GM21528 (cell line): ENCODE data around the gene ACP3.
"Not testable (repeated sequence)": the region's sequence is repeated elsewhere in the genome, so short reads cannot be mapped to it uniquely, and the experiment has no call there.

ENCODE experiments used
- ATAC-seq: cut with Tn5 transposase; IDR thresholded peaks from one replicate; pipeline ENCODE4 v1.9.1; 2021; ENCODE audit warnings: mild to moderate bottlenecking, moderate library complexity; ENCODE audit not compliant: unreplicated experiment, low FRiP score

Gene ACP3, protein sequence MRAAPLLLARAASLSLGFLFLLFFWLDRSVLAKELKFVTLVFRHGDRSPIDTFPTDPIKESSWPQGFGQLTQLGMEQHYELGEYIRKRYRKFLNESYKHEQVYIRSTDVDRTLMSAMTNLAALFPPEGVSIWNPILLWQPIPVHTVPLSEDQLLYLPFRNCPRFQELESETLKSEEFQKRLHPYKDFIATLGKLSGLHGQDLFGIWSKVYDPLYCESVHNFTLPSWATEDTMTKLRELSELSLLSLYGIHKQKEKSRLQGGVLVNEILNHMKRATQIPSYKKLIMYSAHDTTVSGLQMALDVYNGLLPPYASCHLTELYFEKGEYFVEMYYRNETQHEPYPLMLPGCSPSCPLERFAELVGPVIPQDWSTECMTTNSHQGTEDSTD

DNA sequence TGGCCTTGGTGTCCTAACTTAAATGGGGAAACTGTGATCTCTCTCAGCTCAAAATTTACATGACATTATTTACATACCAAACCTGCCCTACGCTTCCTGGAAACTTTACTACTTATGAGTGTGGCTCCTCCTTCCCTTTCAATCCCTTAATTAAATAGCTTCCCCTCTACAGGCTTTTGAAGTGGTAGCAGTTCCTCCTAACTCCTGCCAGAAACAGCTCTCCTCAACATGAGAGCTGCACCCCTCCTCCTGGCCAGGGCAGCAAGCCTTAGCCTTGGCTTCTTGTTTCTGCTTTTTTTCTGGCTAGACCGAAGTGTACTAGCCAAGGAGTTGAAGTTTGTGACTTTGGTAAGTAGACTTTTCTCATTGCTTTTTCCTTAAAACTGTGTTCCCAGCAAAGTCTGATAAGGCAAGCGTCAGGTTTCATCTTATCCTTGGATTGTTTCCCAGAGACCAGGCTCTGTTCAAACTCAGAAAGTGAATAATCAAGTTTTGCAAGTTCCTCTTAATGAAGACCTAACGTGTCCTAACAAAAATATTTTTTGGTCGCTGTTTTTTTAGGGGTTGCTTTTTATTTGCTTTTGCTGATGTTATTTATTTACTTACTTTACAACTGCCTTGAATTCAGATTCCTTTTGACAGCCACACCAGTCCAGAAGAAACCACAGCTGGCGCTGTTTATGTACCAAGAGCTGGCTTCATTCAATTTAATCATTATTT, at the start of gene ACP3:
TSS of gene ACP3 (plus strand) at position 179 of the 720 bp plus-strand sequence. CDS start at position 229, 50 bp downstream.
- ATAC-seq = no peak

DNA sequence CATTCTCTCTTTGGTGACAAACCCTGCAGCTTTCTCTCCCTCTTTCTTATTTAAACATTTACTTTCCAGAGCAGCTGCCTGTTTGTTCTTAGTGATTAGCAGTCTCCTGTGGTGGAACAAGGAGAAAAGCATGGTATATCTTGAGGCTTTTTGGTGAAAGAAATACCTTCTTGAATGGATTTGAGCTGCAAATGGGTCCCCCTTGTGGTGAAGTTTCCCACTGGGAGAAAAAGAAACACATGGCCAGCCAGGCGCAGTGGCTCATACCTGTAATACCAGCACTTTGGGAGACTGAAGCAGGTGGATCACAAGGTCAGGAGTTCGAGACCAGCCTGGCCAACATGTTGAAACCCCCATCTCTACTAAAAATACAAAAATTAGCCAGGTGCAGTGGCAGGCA, 48.3 kb upstream of the ACP3 start:
- ATAC-seq = no peak

GRCh38 chr3:132273036-132273435, 44.2 kb upstream of the ACP3 start:
- ATAC-seq = no peak

DNA sequence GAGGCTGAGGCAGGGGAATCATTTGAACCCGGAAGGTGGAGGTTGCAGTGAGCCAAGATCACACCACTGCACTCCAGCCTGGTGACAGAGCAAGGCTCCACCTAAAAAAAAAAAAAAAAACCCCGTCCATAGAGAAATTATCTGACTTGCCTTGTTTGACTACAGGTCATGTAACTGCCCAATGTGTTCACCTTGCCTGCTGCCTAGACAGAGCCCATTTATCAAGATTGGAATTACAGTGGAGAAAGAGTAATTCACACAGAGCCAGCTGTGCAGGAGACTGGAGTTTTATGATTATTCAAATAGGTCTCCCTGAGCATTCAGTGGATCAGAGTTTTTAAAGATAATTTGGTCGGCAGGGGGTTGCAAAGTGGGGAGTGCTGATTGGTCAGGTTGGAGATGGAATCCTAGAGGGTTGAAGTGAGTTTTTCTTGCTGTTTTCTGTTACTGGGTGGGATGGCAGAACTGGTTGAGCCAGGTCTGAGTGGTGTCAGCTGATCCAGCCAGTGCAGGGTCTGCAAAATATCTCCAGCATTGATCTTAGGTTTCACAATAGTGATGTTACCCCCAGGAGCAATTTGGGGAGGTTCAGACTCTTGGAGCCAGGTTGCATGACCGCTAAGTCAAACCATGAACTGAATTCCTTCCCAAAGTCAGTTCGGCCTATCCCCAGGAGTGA, 40.8 kb upstream of the ACP3 start:
- no peak for ATAC-seq

DNA sequence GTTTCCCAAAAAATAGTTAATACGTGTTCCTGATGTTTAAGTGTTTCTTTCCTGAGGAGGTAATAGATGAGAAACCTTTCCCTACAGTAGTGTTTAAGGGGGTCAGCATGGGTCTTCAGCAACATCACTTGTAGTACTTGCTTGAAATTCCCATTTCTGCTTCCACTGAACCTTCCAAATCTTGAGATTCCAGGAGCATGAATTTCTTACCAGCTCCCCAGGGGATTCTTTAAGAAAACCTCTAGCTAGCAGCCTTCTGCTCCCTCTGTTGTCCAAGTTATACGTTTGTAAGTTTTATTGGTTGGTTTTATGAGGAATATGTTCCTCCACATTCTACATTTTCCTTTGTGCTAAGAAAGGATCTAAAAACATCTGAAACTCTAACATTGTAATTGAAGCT, 38.2 kb upstream of the ACP3 start:
- no peak for ATAC-seq

GRCh38 chr3:132283440-132283839, 33.8 kb upstream of the ACP3 start:
- ATAC-seq = no peak

DNA sequence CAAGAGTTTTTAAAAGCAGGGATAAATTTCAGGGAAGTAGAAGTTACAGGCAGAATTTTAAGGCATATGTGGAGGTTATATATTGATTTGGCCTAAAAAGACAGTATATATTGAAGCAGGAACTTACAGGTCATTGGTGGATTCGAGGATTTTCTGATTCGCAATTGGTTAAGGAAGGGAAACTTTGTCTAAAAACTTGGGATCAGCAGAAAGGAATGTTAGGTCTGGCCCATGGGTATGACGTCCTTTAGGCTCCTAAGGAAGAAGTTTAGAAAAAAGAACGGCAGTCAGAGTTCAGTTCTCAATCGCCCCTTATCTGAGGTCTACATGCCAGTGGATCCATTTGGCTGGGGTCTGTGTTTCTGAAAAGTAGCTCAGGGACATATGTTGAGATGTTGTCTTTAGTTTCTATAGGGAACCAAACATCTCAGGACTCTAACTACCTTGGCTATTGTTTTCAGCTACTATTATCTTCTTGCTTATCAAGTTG, 33.2 kb upstream of the ACP3 start:
- ATAC-seq = no peak

DNA sequence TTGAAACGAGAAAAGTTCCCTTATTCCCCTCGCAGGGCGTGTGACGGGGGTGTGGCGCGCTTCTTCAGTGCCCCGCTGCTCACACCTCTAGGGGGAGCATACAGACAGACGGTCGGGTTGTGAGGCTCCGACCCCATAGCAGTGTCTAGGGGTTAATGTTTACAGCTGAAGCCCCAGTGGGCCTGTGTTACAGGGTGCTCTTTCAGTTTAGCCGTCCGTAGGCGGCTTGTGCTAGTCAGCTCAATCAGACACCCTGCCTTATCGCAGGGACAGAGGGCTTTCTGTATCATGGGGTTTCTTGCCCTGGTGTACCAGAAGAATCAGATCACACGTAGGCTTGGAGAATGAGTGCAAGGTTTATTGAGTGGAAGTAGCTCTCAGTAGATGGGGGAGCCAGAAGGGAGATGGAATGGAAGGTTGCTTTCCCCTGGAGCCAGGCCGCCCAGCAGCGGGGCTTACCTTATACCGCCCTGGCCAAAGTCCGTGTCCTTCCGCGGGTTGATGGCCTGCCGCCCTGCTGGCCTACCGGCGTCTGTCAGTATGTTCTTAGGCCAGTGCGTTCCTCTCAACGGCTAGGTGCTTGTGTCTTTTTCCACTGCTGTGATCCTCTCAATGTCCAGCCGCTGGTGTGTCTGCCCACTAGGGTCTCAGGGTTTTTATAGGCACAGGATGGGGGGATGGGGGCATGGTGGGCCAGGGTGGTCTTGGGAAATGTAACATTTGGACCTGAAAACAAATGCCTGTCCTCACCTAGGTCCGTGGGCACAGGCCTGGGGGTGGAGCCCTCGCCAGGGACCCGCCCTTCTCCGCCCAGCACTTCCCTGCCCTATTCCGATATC, 32.2 kb upstream of the ACP3 start:
- ATAC-seq = no peak

GRCh38 chr3:132285620-132285945, 31.6 kb upstream of the ACP3 start:
- no peak for ATAC-seq

- ATAC-seq = no peak
These were observed 31.2 kb upstream of the ACP3 start for GRCh38 chr3:132286035-132286434.

DNA sequence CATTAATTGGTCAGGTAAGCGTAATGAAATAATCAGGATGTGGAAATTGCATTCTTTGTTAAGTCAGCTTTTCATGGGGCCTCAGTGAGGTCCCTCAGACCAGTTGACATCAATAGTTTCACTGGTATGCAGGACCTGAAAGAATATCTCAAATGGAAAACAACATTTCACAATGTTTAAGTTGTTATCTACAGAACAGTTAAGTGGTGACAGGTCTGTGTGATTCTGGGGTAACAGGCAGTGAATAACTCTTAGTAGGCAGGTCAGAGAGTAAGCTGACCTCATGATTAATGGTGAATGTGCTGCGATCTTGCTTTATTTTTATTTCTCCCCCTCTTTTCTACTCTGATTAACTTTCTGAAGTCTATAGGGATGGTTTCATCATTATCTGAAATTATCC, 28.9 kb upstream of the ACP3 start:
- no peak for ATAC-seq

DNA sequence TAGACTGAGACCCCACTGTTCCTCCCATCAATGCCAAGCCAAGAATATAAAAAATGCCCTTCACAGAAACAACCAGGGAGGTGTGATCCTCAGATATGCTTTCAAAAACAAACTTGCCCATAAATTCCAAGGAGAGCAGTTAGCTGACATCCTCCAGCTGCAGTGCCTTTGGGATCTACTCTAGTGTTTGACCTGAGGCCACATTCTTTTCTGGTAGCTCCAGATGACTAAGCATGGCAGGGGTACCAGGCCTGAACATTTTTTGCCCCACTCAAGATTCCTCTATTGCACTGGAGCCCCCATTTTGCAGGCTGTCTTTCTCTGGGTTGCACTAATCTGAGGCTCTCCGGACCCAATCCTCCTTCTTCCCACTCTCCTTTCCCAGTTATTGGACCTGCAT, 27.9 kb upstream of the ACP3 start:
- ATAC-seq = no peak

- ATAC-seq = no peak
These were observed 26.4 kb upstream of the ACP3 start for GRCh38 chr3:132290833-132291232.

DNA sequence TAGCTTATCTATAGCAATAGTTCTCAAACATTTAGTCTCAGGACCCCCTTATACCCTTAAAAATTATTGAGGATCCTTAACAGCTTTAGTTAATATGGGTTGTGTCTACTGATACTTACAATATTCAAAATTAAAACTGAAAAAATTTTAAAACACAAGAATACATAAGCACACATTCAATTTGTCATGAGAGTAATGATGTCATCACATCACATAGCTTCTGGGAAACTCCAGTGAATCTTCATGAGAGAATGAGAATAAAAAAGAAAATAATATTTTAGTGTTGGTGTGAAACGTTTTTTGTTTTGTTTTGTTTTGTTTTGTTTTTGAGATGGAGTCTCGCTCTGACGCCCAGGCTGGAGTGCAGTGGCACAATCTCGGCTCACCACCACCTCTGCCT, 25.2 kb upstream of the ACP3 start:
- ATAC-seq = no peak

GRCh38 chr3:132293251-132293650, 24.0 kb upstream of the ACP3 start:
- ATAC-seq = no peak

GRCh38 chr3:132294906-132295305, 22.3 kb upstream of the ACP3 start:
- no peak for ATAC-seq

DNA sequence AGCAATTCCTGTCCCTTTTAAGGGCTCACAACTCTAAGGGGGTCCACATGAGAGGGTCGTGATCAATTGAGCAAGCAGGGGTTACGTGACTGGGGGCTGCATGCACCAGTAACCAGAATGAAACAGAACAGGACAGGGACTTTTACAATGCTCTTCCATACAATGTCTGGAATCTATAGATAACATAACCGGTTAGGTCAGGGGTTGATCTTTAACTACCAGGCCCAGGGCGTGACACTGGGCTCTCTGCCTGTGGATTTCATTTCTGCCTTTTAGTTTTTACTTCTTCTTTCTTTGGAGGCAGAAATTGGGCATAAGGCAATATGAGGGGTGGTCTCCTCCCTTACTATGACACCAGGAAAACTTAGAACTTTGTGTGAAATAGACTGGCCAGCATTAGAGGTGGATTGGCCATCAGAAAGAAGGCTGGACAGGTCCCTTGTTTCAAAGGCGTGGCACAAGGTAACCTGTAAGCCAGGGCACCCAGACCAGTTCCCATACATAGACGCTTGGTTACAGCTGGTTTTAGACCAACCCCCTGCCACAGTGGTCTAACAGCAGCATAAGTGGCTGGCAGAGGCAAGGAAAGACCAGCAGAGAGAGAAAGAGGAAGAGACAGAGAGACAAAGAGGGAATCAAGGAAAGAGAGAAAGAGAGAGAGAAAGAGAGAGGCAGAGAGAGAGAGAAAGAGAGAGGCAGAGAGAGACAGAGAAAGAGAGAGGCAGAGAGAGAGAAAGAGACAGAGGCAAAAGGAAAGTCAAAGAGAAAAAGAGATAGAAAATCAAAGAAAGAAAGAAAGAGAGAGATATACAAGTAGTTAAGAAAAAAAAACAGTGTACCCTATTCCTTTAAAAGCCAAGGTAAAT, 13.6 kb upstream of the ACP3 start:
- ATAC-seq = not testable (repeated sequence)

GRCh38 chr3:132304351-132304750, 12.9 kb upstream of the ACP3 start:
- not testable (repeated sequence) for ATAC-seq

DNA sequence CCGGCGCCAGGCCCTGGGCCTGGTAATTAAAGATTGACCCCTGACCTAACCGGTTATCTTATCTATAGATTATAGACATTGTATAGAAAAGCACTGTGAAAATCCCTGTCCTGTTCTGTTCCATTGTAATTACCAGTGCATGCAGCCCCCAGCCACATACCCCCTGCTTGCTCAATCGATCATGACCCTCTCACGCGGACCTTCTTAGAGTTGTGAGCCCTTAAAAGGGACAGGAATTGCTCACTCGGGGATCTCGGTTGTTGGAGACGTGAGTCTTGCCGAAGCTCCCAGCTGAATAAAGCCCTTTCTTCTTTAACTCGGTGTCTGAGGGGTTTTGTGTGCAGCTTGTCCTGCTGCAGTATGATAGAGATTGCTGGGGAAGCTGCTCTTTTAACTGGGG, 7.2 kb upstream of the ACP3 start:
- not testable (repeated sequence) for ATAC-seq

GRCh38 chr3:132311316-132311715, 5.9 kb upstream of the ACP3 start:
- ATAC-seq = no peak
